Measurements from ENCODE around the gene CHST3.
"Not testable (repeated sequence)": the region's sequence is repeated elsewhere in the genome, so short reads cannot be mapped to it uniquely, and the experiment has no call there.

- not testable (repeated sequence) for TF ChIP-seq CTCF (conservative IDR thresholded peaks at IDR 0.05); ZFX (IDR thresholded peaks at IDR 0.05)
Observed at GRCh38 chr10:71919956-71920539, 44.1 kb upstream of the CHST3 start.

Data from C4-2B (cell line).